Measurements from ENCODE around the gene TSEN15. TPM values are rescaled to one million over a fixed set of nuclear protein-coding genes. Genes with fewer than 3 reads are reported as not detected.
A peak's percentile ranks its signal among the peaks of the same experiment; 100 is the strongest.

TSEN15 gene
- total and polyA plus RNA-seq, 2 of the 13 experiments (the other 11 are each of a cell fraction or from before 2014, with no cell fraction given): 25.6 to 35.8 TPM

DNA sequence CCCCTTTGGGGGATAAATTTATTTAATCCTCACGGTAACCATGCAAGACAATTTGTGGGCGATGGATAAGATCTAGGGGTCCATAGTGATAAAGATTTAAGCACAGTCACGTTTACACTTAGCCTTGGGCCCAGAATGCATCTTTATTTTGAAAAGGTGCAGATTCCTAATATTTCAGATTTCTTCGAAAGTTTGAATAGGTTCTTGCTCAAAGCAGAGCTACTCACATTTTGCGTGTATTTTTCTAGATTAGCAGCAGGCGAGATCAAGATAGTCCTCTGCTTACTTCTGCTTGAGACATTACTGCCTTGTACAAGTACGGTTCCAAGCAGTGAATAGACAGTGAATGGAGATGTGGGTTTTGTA lies 647 bp downstream of the TSEN15 start:
- 0 out of 2 replicates have a peak, but pooled peaks have one; percentile 1 for TF ChIP-seq GZF1 (CRISPR knock-in tag; IDR thresholded peaks at IDR 0.05)
- TF ChIP-seq NFE2L2 (IDR thresholded peaks at IDR 0.05; ENCODE audit: low read length): no peak
- TF ChIP-seq ZNF543 (CRISPR knock-in tag; IDR thresholded peaks at IDR 0.05): no peak
- peaks cover 33% of the 10 kb centered on the region for H3K4me1 ChIP-seq (ENCODE audit: insufficient read depth, low read length)
- no peaks in the 10 kb centered on the region for H3K9me3 ChIP-seq (ENCODE audit: low read length)
- ATAC-seq (no peak), FAIRE-seq (no peak), DNase-seq (ENCODE audit: low spot score) (no peak)
- no TSS peak for BruUV-seq (replicated peaks)
- ChIA-PET POLR2A (interaction anchor here (1.2 to 2.4 kb wide), 4 partner anchors 14 to 1265 kb away, joined by 3 to 17 read pairs (median 12); partner anchors contain the start of genes COLGALT2 and IVNS1ABP), CTCF (ENCODE audit: low intra/inter-chr PET ratio, low total read pairs) (no interaction called here)
- no peaks in the 10 kb centered on the region; a peak in 1 of 5 replicates for H3K27me3 ChIP-seq (ENCODE audit: control insufficient read depth in 1 of 2, insufficient read depth in 2 of 2, low read length in 2 of 2)
- H3K4me3 ChIP-seq (replicated peaks in 1 of 3; ENCODE audit: insufficient read depth in 1 of 3, low read depth in 2 of 3, low read length in 3 of 3): peak overlapping the region; percentile 80 to 96 (median 85)
- WGBS (ENCODE audit: low lambda C conversion rate): under 1% methylated on average over 7 of the region's 7 CpGs
- peaks cover 16% of the 10 kb centered on the region for H3K79me2 ChIP-seq (ENCODE audit: insufficient read depth, low read length)
- H3K4me2 ChIP-seq (ENCODE audit: low read depth, low read length): peak overlapping the region; percentile 81
- peak overlapping the region; percentile 94 for H3K27ac ChIP-seq (ENCODE audit: extremely low read length, insufficient read depth, low read length)
- in situ Hi-C loops (cut with HindIII; ENCODE audit: extremely low pct_ligation_motif_present, low pct_unique_long_range_greater_than_20kb): no loop called here
- peak overlapping the region; percentile 92 for H3K9ac ChIP-seq (ENCODE audit: insufficient read depth, low read depth, low read length)
- peak overlapping the region; percentile 17 for H2AFZ ChIP-seq (ENCODE audit: low read length)
- intact Hi-C loops (cut with micrococcal nuclease; ENCODE audit: unreplicated experiment): loop anchor here (5.0 kb wide), 1 partner anchor 55 kb away; no protein-coding TSS in a partner anchor
- peaks cover 2 to 10% of the 10 kb centered on the region in 2 experiments; a peak in 4 of 5 replicates for H3K36me3 ChIP-seq (replicated peaks in 1 of 2; ENCODE audit: control insufficient read depth in 1 of 2, insufficient read depth in 2 of 2, low read length in 2 of 2)
- H4K20me1 ChIP-seq (ENCODE audit: insufficient read depth, low read length): no peaks in the 10 kb centered on the region

GRCh38 chr1:184052750-184053149 lies 1.2 kb downstream of the TSEN15 start:
- POLR2A ChIA-PET: no interaction called here
- H3K27ac ChIP-seq (ENCODE audit: extremely low read length, insufficient read depth, low read length): no peak overlapping the region

More at GRCh38 chr1:184052750-184053149, 1.2 kb downstream of the TSEN15 start:
- no peak for TF ChIP-seq NR3C1 (CRISPR knock-in tag; IDR thresholded peaks at IDR 0.05)
- TF ChIP-seq ZNF629 (CRISPR knock-in tag; conservative IDR thresholded peaks at IDR 0.05): peak; percentile 77
- no peak for TF ChIP-seq ZNF619 (CRISPR knock-in tag; IDR thresholded peaks at IDR 0.05)
- H3K4me3 ChIP-seq (replicated peaks in 1 of 3; ENCODE audit: insufficient read depth in 1 of 3, low read depth in 2 of 3, low read length in 3 of 3): peak overlapping the region; percentile 80 to 96 (median 85); a peak in 5 of 6 replicates
- no peak overlapping the region for H2AFZ ChIP-seq (ENCODE audit: low read length)
- WGBS (ENCODE audit: low lambda C conversion rate): 76% methylated on average over 3 of the region's 3 CpGs
- H3K36me3 ChIP-seq (replicated peaks in 1 of 2; ENCODE audit: control insufficient read depth in 1 of 2, insufficient read depth in 2 of 2, low read length in 2 of 2): peaks cover 2 to 10% of the 10 kb centered on the region in 2 experiments; a peak in 4 of 5 replicates
- FAIRE-seq (no peak), DNase-seq (ENCODE audit: low spot score) (no peak), ATAC-seq (no peak)
- H3K27me3 ChIP-seq (ENCODE audit: control insufficient read depth in 1 of 2, insufficient read depth in 2 of 2, low read length in 2 of 2): no peaks in the 10 kb centered on the region; a peak in 1 of 5 replicates
- no peaks in the 10 kb centered on the region for H4K20me1 ChIP-seq (ENCODE audit: insufficient read depth, low read length)
- H3K9me3 ChIP-seq (ENCODE audit: low read length): no peaks in the 10 kb centered on the region
- peaks cover 16% of the 10 kb centered on the region for H3K79me2 ChIP-seq (ENCODE audit: insufficient read depth, low read length)
- intact Hi-C loops (cut with micrococcal nuclease; ENCODE audit: unreplicated experiment) (loop anchor here (5.0 kb wide), 1 partner anchor 55 kb away; no protein-coding TSS in a partner anchor), in situ Hi-C loops (cut with HindIII; ENCODE audit: extremely low pct_ligation_motif_present, low pct_unique_long_range_greater_than_20kb) (no loop called here)
- no TSS peak for BruUV-seq (replicated peaks)
- peaks cover 35% of the 10 kb centered on the region for H3K4me1 ChIP-seq (ENCODE audit: insufficient read depth, low read length)
- peak overlapping the region; percentile 81 for H3K4me2 ChIP-seq (ENCODE audit: low read depth, low read length)
- peak overlapping the region; percentile 92 for H3K9ac ChIP-seq (ENCODE audit: insufficient read depth, low read depth, low read length)
- CTCF ChIA-PET (ENCODE audit: low intra/inter-chr PET ratio, low total read pairs): no interaction called here

Data from HepG2 (cell line).